CMK (cell line): ENCODE data around the gene HPN.
"Not testable (repeated sequence)": the region's sequence is repeated elsewhere in the genome, so short reads cannot be mapped to it uniquely, and the experiment has no call there.

ENCODE experiments used
- DNase-seq: peaks from one replicate; pipeline ENCODE4 v3.0.0-alpha.2; 2010; ENCODE audit warnings: low read depth

The HPN gene

DNA sequence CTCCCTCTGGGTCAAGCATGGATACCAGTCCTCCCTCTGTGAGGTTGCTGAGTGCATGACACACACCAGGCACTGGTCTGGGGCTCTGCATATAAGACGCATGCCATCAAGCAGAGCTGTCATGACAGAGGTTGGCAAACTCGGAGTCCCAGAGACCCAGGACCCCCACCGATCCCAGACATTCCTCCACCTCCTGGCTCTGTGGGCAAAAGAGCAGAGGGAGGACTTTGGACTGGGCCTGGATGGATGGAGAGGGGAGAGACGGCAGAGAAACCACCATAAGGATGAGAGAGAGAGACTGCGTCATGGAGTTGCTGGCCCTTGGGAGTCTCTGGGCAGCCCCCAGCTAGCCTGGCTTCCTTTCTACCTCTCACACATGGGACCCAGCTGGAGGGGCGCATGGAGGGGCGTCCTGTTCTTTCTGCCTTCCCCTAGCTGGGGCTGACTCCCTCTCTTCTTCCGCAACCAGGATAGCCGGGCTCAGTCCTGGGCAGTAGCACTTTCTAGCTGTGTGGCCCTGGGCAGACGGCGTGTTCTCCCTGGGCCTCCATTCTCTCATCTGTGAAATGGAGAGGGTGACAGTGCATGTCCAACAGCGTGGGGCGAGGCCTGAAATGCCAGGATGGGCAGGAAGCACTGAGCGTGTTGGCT lies 1.6 kb downstream of the HPN start:
- DNase-seq: no peak

GRCh38 chr19:35043906-35044305 lies 2.4 kb downstream of the HPN start:
- no peak for DNase-seq

DNA sequence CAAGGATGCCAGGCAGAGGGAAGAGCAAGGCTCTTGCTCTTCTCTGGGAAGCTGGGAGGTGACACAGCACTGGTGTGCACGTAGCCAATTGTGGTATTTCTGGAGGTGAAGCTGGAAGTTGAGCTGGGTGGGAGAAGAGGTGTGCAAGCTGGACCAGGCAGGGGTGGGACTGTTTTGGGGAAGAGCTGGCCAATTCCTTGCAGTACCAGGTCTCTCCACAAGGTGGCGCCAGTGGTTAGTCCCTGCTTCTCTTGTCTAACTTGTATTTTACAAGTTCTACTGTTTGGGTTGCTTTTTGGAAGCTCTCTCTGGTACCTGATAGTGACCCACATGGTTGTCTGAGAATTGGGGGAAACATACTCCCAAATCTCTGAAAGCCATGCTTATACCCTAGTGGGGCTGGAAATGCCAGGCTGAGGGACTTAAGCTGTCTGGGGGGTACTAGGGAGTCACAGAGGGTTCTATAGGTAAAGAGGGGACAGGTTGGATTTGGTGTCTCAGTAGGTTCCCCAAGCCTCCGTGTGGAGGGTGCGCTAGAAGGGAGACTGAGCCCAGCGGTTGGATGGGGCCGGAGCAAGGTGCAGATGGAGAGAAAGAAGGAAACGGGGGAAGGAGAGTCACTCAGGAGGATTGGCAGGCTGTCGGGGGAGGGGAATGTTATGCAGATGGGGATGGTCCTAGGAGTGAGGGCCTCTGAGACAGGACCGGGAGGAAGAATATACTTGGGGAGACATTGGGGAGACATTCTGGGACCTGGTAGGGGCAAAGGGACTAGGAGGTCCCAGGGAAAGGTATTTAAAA lies 3.0 kb downstream of the HPN start:
- DNase-seq: peak; percentile 44

DNA sequence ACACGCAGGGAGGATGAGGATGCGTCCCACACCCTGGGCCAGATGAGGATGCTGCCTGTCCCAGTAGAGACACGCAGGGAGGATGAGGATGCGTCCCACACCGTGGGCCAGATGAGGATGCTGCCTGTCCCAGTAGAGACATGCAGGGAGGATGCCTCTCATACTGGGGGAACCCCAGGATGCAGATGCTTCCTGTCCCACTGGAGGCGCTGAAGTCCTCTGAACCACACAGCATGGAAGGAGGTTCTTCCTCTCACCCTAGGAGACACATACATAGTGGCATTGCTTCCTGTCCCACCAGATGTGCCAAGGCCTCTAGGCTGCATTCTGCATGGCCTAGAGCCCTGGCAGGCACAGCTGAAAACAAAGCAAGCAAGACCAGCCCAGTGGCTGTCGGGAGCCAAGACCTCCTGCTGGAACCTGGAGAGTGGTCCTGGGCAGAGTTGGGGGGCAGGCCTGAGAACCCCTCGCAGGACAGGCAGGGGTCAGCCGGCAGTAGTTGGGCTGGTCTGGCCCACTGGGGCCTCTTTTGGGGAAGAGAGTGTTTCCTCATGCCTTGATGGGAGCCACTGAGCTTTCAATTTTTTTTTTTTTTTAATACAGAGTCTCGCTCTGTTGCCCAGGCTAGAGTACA lies 4.3 kb downstream of the HPN start:
- peak; percentile 68 for DNase-seq

GRCh38 chr19:35046461-35046860 lies 4.9 kb downstream of the HPN start:
- DNase-seq: no peak

DNA sequence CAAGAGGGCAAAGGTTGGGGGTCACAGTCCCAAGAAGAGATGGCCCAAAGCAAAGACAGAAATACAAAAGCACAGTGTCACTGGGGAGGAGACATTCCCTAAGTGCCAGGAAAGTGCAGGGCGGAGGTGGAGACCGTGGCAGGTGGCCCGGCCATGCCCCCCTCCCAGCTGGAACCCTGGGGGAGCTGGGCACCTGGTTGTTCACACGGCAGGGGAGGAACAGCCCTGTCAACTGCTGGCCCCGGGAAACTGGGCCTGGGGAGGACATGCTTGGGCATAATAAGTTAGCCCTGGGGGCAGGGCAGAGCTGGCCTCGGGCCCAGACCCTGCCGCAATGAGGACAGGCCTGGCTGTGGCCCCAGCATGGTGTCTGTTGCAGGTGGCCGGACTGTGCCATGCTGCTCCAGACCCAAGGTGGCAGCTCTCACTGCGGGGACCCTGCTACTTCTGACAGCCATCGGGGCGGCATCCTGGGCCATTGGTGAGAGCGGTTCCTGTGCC lies 7.4 kb downstream of the HPN start:
- no peak for DNase-seq

DNA sequence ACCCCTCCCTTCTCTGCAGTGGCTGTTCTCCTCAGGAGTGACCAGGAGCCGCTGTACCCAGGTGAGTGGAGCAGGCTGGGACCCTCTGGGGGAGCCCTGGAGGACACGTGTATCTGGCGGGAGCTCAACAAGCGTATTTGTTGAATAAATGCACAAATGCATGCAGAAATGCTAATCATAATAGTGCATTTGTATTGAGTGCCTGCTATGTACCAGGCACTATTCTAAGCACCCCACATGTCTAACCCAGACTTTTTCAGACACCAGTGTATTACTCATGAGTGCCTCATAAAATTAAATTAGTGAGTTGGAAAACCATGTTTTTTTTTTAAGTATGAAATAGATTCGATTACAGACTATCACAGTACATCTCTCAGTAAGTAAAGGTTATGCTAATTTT lies 7.9 kb downstream of the HPN start:
- no peak for DNase-seq

GRCh38 chr19:35050662-35051061 lies 9.1 kb downstream of the HPN start:
- DNase-seq: not testable (repeated sequence)

DNA sequence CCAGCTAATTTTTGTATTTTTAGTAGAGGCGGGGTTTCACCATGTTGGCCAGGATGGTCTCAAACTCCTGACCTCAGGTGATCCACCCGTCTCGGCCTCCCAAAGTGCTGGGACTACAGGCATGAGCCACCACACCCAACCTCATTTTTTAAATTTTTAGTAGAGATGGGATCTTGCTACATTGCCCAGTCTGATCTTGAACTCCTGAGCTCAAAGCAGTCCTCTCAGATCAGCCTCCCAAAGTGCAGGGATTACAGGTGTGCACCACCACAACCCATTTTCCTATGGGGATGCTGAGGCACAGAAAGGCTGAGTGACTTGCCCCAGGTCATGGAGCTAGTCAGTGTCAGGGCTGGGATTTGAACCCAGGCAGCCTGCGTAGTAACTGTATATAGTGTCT lies 9.7 kb downstream of the HPN start:
- not testable (repeated sequence) for DNase-seq

DNA sequence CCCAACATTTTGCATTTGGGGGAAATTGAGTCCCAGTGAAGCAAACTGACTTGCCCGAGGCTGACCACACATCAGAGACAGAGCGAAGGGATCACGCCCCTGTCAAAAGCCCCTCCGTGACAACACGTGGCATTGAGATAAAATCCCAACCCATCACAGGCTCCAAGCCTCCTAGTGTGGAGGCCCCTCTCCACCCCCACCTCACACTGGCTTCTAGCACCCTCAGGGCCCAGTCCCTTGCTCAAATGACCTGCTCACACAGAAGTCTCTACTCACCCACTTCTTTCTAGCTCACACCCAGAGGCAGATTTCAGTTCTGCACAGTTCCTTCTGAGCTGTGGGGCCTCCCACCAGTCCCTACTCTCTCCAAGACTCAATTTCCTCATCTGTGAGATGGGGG lies 10.3 kb downstream of the HPN start:
- DNase-seq: no peak

GRCh38 chr19:35052599-35053190 lies 11.2 kb downstream of the HPN start:
- DNase-seq: no peak

DNA sequence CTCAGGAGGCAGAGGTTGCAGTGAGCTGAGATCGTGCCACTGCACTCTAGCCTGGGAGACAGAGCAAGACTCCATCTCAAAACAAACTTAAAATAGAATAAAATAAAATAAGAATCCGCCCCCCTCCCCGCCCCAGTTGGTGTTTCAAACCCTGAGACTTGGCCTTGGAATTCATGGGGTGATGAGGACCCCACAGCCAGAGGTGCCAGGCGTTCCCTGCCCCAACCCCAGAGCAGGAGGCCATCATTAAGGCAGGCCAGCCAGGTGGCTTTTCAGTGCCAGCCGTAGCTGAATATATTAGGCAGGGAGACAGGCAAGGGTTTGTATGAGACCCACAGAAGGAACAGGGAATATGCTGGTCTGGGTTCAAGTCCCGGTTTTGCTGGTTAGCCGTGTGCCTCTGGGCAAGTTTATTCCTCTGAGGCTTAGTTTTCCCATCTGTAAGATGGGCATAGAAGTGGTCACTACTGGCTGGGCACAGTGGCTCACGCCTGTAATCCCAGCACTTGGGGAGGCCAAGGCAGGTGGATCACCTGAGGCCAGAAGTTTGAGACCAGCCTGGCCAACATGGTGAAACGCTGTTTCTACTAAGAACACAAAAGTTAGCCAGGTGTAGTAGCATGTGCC lies 12.3 kb downstream of the HPN start:
- no peak for DNase-seq

GRCh38 chr19:35054626-35055025 lies 13.1 kb downstream of the HPN start:
- DNase-seq: no peak

DNA sequence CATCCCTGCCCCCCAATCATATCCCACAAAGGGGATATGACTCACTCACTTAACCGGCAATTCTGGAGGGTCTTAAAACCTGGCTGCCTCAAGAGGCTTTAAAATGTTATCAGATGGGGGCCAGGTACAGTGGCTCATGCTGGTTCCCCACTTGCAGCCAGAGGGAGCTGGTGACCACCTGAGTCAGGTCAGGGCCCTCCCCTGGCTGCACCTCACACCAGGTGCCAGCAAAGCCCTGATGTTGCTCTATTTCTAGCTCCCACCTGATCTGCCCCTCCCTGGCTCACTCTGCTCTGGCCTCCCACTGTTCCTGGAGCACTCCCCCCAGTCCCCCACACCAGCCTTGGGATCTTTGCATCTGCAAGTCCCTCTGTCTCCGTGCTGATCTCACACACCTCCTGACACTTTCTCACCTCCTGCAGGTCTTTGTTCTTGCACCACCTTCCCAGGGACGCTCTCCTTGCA lies 14.2 kb downstream of the HPN start:
- DNase-seq: no peak

- no peak for DNase-seq
These were observed 15.1 kb downstream of the HPN start for GRCh38 chr19:35056513-35057063.

DNA sequence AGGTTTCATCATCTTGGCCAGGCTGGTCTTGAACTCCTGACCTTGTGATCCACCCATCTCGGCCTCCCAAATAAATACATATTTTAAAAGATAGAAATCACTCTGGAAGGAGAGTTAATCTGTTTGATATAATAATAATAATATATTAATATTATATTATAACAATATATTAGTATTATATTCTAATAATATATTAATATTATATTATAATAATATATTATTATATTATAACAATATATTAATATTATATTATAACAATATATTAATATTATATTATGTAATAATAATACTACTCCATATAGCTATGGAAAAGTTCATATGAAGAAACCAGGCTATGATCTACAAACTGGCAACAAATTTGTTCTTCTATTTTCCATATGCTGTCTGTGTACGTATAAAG lies 16.8 kb downstream of the HPN start:
- DNase-seq: no peak

DNA sequence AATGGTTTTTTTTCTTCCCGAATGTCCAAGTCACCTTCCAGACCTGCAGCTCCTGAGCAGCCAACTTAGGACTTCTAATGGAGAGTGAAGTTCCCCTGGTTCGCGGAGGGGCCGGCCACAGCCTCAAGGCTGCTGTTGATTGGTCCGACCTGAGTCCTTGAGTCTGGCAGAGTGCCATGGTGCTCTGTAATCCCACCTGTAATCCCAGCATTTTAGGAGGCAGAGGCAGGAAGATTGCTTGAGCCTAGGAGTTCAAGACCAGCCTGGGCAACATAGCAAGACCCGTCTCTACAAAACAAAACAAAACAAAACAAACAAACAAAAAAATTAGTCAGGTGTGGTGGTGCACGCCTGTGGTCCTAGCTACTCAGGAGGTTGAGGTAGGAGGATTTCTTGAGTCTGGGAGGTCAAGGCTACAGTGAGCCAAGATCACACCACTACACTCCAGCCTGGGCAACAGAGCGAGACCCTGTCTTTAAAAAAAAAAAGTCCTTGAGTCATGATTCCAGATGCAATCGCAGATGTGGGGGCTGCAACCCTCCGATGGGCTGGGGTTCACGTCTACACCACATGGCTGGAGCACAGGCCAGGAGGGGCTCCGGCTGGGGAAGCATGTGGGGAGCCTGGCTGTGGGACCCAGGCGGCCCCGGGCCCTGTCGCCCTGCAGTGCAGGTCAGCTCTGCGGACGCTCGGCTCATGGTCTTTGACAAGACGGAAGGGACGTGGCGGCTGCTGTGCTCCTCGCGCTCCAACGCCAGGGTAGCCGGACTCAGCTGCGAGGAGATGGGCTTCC lies 17.7 kb downstream of the HPN start:
- no peak for DNase-seq

GRCh38 chr19:35059799-35060091 lies 18.2 kb downstream of the HPN start:
- no peak for DNase-seq

DNA sequence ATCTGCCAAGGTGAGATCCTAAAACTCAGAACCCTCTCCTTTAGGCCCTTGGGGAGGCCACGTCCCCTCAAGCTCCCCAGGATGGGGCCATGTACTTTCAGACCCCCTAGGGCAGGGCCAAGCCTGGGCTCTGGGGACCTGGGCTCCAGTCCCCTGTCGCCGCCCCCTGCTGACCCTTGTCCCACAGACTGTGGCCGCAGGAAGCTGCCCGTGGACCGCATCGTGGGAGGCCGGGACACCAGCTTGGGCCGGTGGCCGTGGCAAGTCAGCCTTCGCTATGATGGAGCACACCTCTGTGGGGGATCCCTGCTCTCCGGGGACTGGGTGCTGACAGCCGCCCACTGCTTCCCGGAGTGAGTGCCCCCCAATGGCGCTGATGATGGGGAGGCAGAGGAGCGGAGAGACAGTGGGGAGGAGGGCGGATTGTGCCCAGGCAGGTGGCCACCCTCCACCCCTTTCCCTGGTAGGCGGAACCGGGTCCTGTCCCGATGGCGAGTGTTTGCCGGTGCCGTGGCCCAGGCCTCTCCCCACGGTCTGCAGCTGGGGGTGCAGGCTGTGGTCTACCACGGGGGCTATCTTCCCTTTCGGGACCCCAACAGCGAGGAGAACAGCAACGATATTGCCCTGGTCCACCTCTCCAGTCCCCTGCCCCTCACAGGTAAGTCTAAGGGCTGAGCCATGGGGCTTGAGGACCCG lies 18.8 kb downstream of the HPN start:
- DNase-seq: no peak

DNA sequence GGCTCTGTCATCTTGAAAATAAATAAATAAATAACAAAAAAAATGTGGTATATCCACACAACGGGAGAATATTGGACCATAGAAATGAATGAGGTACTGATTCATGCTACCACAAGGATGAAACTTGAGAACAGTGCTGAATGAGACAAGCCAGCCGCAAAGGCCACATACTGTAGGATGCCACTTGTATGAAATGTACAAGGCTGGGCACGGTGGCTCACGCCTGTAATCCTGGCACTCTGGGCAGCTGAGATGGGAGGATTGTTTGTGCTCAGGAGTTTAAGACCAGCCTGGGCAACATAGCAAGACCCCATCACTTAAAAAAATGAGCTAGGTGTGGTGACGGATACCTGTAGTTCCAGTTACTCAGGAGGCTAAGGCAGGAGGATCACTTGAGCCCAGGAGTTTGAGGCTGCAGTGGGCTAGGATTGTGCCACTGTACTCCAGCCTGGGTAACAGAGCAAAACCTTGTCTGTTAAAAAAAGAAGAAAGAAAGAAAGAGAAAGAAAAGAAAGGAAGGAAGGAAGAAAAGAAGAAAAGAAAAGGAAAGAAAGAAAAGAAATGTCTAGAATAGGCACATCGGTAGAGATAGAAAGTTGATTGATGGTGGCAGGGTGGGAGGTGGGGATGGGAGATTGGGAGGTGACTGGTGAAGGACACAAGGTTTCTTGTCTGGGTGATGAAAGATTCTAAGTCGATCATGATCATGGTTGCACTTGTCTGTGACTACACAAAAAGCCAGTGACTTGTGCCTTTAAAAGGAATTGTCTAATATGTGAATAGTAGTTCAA lies 20.3 kb downstream of the HPN start:
- DNase-seq: no peak
